Natural killer cell treated with Interleukin-12 subunit alpha and Interleukin-12 subunit beta and Interleukin-15 and Interleukin-18, amount 100 ng/mL, for 72 hours (primary cell): Measurements from ENCODE around the gene SERPINE1. TPM values are rescaled to one million over a fixed set of nuclear protein-coding genes. Genes with fewer than 3 reads are reported as not detected.
"Not testable (repeated sequence)": the region's sequence is repeated elsewhere in the genome, so short reads cannot be mapped to it uniquely, and the experiment has no call there.

Experiments used
- ATAC-seq, 2 donors: fragments of 150-1000 bp; cut with Tn5 transposase in 1 of 2; sonication (Bioruptor Pico), chemical (Tn5 transposase) in 1 of 2; 2 replicates each; pipeline ENCODE4 v1.10.0; 2021
- DNase-seq: peaks from one replicate; pipeline ENCODE4 v3.0.0; 2022; ENCODE audit warnings: low spot score
- H3K27ac Mint-ChIP-seq, 2 donors: 1 replicate in 1 of 2; 2 replicates in 1 of 2; pipeline ENCODE4 v1.8.0; 2022; ENCODE audit warnings: mixed read lengths in 2 of 2, mild to moderate bottlenecking in 1 of 2, moderate library complexity in 1 of 2
- H3K27me3 Mint-ChIP-seq, 2 donors: 1 replicate in 1 of 2; 2 replicates in 1 of 2; pipeline ENCODE4 v1.8.0; 2022; ENCODE audit warnings: mixed read lengths in 2 of 2
- H3K36me3 Mint-ChIP-seq: one replicate; pipeline ENCODE4 v1.8.0; 2022; ENCODE audit warnings: mixed read lengths
- H3K4me1 Mint-ChIP-seq, 2 donors: 1 replicate in 1 of 2; 2 replicates in 1 of 2; pipeline ENCODE4 v1.8.0; 2022; ENCODE audit warnings: low read depth in 2 of 2, mixed read lengths in 2 of 2, mild to moderate bottlenecking in 1 of 2
- H3K4me3 Mint-ChIP-seq: one replicate; pipeline ENCODE4 v1.8.0; 2022; ENCODE audit warnings: mixed read lengths
- H3K9me3 Mint-ChIP-seq: 2 replicates; pipeline ENCODE4 v1.8.0; 2022; ENCODE audit warnings: mixed read lengths
- total RNA-seq, 2 donors: library from RNA; stranded (reverse); gene quantifications; one replicate each; pipeline ENCODE4 v1.2.3, GENCODE V29; 2022

Gene SERPINE1
- total RNA-seq, 2 donors from 2014 or later, result not detected

GRCh38 chr7:101122933-101123702, 3.8 kb upstream of the SERPINE1 start:
- DNase-seq (no peak), ATAC-seq (no peak)
- peaks cover 21 to 29% of the 10 kb centered on the region in 2 donors for H3K27me3 Mint-ChIP-seq
- no peaks in the 10 kb centered on the region for H3K9me3 Mint-ChIP-seq
- no peak overlapping the region for H3K4me3 Mint-ChIP-seq
- H3K27ac Mint-ChIP-seq, result no peak overlapping the region
- H3K36me3 Mint-ChIP-seq, result no peaks in the 10 kb centered on the region
- peaks cover 41 to 45% of the 10 kb centered on the region in 2 donors for H3K4me1 Mint-ChIP-seq

- H3K27ac Mint-ChIP-seq, result no peak overlapping the region
- H3K9me3 Mint-ChIP-seq, result no peaks in the 10 kb centered on the region
- H3K36me3 Mint-ChIP-seq, result no peaks in the 10 kb centered on the region
- H3K4me3 Mint-ChIP-seq, result no peak overlapping the region
- H3K27me3 Mint-ChIP-seq, result peaks cover 21 to 29% of the 10 kb centered on the region in 2 donors
- H3K4me1 Mint-ChIP-seq, result peaks cover 47 to 49% of the 10 kb centered on the region in 2 donors
- DNase-seq, result no peak
- no peak for ATAC-seq
These were observed 3.2 kb upstream of the SERPINE1 start for GRCh38 chr7:101123703-101124068.

GRCh38 chr7:101124376-101125056, 2.4 kb upstream of the SERPINE1 start:
- H3K4me3 Mint-ChIP-seq, result no peak overlapping the region
- DNase-seq, result no peak
- no peak overlapping the region for H3K27ac Mint-ChIP-seq
- H3K36me3 Mint-ChIP-seq, result no peaks in the 10 kb centered on the region
- H3K9me3 Mint-ChIP-seq, result no peaks in the 10 kb centered on the region
- peaks cover 21 to 27% of the 10 kb centered on the region in 2 donors for H3K27me3 Mint-ChIP-seq
- ATAC-seq, result no peak
- peaks cover 48 to 53% of the 10 kb centered on the region in 2 donors for H3K4me1 Mint-ChIP-seq

- ATAC-seq, result peak; percentile 30 to 58
- Mint-ChIP-seq H3K27me3 (peaks cover 18 to 29% of the 10 kb centered on the region in 2 donors), H3K9me3 (no peaks in the 10 kb centered on the region), H3K4me1 (peaks cover 48 to 54% of the 10 kb centered on the region in 2 donors), H3K36me3 (no peaks in the 10 kb centered on the region), H3K4me3 (peak overlapping the region; percentile 54), H3K27ac (no peak overlapping the region)
- no peak for DNase-seq
These were observed 784 bp upstream of the SERPINE1 start for GRCh38 chr7:101125989-101126650.

DNA sequence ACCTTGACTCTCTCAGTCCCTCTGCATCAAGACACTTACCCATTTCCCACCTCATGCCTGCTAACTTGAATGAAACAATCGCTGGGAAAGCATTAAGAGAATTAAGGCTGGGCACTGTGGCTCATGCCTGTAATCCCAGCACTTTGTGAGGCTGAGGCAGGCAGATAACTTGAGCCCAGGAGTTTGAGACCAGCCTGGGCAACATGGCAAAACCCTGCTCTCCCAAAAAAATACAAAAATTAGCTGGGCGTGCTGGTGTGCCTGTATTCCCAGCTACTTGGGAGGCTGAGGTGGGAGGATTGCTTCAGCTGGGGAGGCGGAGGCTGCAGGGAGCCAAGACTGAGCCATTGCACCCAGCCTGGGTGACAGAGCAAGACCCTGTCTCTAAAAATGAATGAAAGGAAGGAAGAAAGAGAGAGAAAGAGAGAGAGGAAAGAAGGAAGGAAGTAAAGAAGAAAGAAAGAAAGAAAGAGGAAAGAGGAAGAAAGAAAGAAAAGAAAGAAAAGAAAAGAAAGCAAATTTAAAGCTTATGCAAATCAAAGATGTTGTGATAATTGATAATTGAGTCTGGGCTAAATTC, 646 bp downstream of the SERPINE1 start:
- Mint-ChIP-seq H3K4me3 (peak overlapping the region; percentile 54), H3K4me1 (peaks cover 40 to 46% of the 10 kb centered on the region in 2 donors), H3K27me3 (peaks cover 4 to 20% of the 10 kb centered on the region in 2 donors), H3K27ac (no peak overlapping the region), H3K9me3 (no peaks in the 10 kb centered on the region), H3K36me3 (no peaks in the 10 kb centered on the region)
- ATAC-seq (no peak), DNase-seq (no peak)

DNA sequence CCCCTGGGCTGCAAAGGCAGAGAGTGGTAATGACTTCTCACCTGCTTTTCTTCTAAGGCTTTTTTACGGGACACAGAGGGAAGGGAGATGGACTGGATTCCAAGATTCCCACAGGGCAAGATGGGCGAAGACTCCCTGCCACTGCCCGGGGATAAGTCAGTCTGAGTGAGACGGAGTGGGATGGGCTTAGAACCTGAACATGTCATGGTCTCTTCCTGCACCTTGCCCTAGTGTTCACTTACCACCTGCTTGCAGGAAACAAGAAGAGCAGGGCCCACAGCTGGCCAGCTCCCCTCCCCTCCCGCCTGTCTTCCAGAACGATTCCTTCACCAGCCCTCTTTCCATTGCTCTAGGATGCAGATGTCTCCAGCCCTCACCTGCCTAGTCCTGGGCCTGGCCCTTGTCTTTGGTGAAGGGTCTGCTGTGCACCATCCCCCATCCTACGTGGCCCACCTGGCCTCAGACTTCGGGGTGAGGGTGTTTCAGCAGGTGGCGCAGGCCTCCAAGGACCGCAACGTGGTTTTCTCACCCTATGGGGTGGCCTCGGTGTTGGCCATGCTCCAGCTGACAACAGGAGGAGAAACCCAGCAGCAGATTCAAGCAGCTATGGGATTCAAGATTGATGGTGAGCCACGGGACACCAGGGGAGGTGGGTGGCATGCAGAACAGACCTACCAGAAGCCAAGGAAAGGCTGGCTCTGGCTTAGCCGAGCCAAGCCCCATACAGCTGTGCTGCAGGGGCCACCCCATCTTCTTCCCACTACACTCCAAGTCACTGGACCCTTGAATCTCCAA, 1.3 kb downstream of the SERPINE1 start:
- ATAC-seq, result peak in 1 of 2 donors; percentile 26
- no peaks in the 10 kb centered on the region for H3K9me3 Mint-ChIP-seq
- no peak for DNase-seq
- no peaks in the 10 kb centered on the region for H3K36me3 Mint-ChIP-seq
- H3K4me1 Mint-ChIP-seq, result peaks cover 40 to 46% of the 10 kb centered on the region in 2 donors
- no peak overlapping the region for H3K4me3 Mint-ChIP-seq
- peaks cover 0 to 19% of the 10 kb centered on the region in 2 donors for H3K27me3 Mint-ChIP-seq
- H3K27ac Mint-ChIP-seq, result no peak overlapping the region

DNA sequence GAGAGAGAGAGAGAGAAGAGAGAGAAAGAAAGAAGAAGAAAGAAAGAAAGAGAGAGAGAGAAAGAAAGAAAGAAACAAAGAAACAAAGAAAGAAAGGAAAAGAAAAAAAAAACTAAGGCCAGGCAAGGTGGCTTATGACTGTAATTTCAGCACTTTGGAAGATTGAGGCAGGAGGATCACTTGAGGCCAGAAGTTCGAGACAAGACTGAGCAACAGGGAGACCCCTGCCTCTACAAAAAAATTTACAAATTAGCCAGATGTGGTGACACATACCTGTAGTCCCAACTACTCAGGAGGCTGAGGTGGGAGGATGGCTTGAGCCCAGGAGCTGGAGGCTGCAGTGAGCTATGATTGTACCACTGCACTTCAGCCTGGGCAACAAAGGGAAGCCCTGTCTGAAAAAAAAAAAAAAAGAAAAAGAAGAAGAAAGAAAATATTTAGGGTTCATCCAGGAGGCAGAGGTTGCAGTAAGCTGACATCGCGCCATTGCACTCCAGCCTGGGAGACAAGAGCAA, 2.8 kb downstream of the SERPINE1 start:
- H3K36me3 Mint-ChIP-seq, result no peaks in the 10 kb centered on the region
- peak overlapping the region in 1 of 2 donors; percentile 20 for H3K27ac Mint-ChIP-seq
- peaks cover 0 to 22% of the 10 kb centered on the region in 2 donors for H3K27me3 Mint-ChIP-seq
- ATAC-seq (no peak), DNase-seq (no peak)
- H3K4me3 Mint-ChIP-seq, result no peak overlapping the region
- H3K4me1 Mint-ChIP-seq, result peaks cover 43 to 45% of the 10 kb centered on the region in 2 donors
- no peaks in the 10 kb centered on the region for H3K9me3 Mint-ChIP-seq

DNA sequence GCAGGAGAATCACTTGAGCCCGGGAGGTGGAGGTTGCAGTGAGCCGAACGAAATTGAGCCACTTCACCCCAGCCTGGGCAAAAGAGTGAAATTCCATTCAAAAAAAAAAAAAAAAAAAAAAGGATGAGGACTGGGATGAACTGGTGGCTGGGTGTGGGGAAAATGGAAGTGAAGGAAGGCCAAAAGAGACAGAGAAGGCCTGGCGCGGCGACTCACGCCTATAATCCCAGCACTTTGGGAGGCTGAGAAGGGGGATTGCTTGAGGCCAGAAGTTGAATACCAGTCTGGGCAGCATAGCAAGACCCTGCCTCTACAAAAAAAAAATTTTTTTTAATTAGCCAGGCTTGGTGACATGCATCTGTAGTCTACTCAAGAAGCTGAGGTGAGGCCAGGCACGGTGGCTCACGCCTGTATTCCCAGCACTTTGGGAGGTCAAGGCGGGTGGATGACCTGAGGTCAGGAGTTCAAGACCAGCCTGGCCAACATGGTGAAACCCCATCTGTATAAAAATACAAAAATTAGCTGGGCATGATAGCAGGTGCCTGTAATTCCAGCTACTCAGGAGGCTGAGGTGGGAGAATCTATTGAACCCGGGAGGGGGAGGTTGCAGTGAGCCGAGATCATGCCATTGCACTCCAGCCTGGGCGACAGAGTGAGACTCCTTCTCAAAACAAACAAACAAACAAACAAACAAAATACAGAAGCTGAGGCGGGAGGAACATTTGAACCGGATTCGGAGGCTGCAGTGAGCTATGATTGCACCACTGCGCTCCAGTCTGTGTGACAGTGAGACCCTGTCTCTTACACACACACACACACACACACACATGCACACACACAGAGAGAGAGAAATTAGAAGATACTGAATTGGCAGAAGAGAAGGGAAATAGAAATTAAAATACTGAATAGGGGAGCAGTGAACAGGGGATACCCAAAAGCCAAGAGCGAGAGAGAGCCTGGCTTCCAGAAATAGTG, 6.0 kb downstream of the SERPINE1 start:
- H3K4me1 Mint-ChIP-seq, result peaks cover 28 to 31% of the 10 kb centered on the region in 2 donors
- not testable (repeated sequence) for H3K36me3 Mint-ChIP-seq, ATAC-seq, H3K9me3 Mint-ChIP-seq, DNase-seq, H3K4me3 Mint-ChIP-seq, H3K27ac Mint-ChIP-seq
- H3K27me3 Mint-ChIP-seq, result peaks cover 7 to 12% of the 10 kb centered on the region in 2 donors

DNA sequence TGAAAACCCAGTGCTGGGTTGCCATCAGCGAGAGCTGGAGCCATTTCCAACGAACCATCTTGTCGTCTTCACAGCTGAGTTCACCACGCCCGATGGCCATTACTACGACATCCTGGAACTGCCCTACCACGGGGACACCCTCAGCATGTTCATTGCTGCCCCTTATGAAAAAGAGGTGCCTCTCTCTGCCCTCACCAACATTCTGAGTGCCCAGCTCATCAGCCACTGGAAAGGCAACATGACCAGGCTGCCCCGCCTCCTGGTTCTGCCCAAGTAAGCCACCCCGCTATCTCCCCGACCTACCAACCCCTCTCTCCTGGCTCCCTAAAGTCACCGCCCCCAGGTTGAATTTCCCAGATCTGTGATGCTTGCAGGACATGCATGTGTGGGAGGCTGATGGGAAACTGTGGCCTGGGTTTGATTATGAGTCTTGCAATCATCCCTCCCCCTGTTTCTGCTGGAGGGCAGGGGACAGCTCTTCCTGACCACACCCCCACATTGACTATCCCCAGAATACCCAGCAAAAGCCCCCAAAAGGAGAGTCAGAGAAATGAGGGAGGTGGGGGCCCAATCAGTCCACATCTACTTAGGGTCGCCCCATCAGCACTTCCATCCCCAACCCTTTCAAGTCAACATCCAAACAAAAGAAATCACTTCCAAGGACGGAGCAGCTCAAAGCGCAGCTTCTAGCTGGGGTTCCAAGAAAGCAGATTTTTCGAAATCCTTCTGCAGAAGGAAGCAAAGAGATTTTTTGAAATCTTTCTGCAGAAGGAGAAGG, 6.9 kb downstream of the SERPINE1 start:
- Mint-ChIP-seq H3K27me3 (peaks cover 7 to 12% of the 10 kb centered on the region in 2 donors), H3K4me1 (peaks cover 30% of the 10 kb centered on the region in 2 donors), H3K36me3 (no peaks in the 10 kb centered on the region), H3K9me3 (no peaks in the 10 kb centered on the region), H3K27ac (no peak overlapping the region), H3K4me3 (no peak overlapping the region)
- no peak for ATAC-seq
- DNase-seq, result no peak

DNA sequence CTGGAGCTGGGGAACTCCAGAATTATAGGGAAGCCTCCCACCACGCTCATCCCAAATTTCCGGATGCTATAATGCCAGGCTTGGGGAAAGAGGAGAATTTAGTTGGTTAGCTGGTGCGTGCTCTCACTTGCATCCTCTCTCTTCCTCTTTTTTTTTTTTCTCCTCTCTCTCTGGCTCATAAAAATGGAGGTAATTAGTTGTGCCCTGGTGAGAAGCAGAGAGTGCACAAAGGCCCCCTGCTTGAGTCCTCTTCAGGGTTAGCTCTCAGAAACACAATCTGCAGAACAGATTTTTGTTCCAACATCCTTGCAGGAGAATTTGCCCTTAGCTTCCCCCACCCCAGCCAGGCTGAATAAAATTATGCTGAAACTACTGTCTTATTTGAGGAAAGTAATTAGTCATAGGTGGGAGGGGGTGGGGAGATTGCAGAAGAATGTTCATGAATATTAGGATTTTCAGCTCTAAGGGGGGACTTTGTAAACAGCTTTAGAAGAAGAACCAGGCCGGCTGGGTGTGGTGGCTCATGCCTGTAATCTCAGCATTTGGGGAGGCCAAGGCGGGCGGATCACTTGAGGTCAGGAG, 7.6 kb downstream of the SERPINE1 start:
- H3K36me3 Mint-ChIP-seq, result no peaks in the 10 kb centered on the region
- H3K27ac Mint-ChIP-seq, result peak overlapping the region in 1 of 2 donors; percentile 51
- peaks cover 28 to 31% of the 10 kb centered on the region in 2 donors for H3K4me1 Mint-ChIP-seq
- peaks cover 7 to 12% of the 10 kb centered on the region in 2 donors for H3K27me3 Mint-ChIP-seq
- H3K9me3 Mint-ChIP-seq, result no peaks in the 10 kb centered on the region
- H3K4me3 Mint-ChIP-seq, result no peak overlapping the region
- no peak for DNase-seq
- ATAC-seq, result no peak

DNA sequence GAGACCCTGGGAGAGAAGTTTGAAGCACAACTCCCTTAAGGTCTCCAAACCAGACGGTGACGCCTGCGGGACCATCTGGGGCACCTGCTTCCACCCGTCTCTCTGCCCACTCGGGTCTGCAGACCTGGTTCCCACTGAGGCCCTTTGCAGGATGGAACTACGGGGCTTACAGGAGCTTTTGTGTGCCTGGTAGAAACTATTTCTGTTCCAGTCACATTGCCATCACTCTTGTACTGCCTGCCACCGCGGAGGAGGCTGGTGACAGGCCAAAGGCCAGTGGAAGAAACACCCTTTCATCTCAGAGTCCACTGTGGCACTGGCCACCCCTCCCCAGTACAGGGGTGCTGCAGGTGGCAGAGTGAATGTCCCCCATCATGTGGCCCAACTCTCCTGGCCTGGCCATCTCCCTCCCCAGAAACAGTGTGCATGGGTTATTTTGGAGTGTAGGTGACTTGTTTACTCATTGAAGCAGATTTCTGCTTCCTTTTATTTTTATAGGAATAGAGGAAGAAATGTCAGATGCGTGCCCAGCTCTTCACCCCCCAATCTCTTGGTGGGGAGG, 10.8 kb downstream of the SERPINE1 start:
- H3K27ac Mint-ChIP-seq, result peak overlapping the region; percentile 66 to 84

More for the DNA sequence above, 10.8 kb downstream of the SERPINE1 start:
- no peaks in the 10 kb centered on the region for H3K9me3 Mint-ChIP-seq
- H3K4me1 Mint-ChIP-seq, result peaks cover 37 to 41% of the 10 kb centered on the region in 2 donors
- H3K4me3 Mint-ChIP-seq, result peak overlapping the region; percentile 58
- no peaks in the 10 kb centered on the region for H3K36me3 Mint-ChIP-seq
- ATAC-seq (no peak), DNase-seq (no peak)
- H3K27me3 Mint-ChIP-seq, result peaks cover 7 to 8% of the 10 kb centered on the region in 2 donors
